Measurements from ENCODE around the gene LSS. TPM values are rescaled to one million over a fixed set of nuclear protein-coding genes. Genes with fewer than 3 reads are reported as not detected.

The LSS gene
- total RNA-seq, 2 donors from 2014 or later, result 30.8 to 43.8 TPM

DNA sequence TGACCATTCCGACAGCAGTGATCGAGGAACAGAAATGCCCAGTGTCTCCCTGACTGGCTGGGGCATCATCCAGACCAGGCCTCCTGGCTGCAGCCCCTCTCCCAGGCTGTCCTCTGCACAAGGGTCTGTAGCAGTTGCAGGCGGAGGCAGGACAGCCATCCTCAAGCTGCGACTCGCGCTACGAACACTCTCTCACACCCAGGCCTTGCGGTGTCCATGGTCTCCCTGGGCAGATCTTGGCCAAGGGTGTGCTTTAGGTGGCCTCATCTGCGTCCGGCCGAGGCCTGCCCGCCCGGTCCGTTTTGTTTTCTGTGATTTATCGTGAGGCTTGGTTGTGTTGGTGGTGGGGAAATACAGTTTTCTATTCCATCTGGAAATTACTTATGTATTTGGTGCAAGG, 88.9 kb downstream of the LSS start:
- H3K4me1 Mint-ChIP-seq, result no peaks in the 10 kb centered on the region
- no peaks in the 10 kb centered on the region for H3K9me3 Mint-ChIP-seq
- ATAC-seq (replicated peaks), result no peak
- H3K27ac Mint-ChIP-seq, result no peak overlapping the region
- peaks cover 4% of the 10 kb centered on the region for H3K27me3 Mint-ChIP-seq
- H3K4me3 Mint-ChIP-seq, result no peak overlapping the region
- H3K36me3 Mint-ChIP-seq (ENCODE audit: low read depth), result no peaks in the 10 kb centered on the region

DNA sequence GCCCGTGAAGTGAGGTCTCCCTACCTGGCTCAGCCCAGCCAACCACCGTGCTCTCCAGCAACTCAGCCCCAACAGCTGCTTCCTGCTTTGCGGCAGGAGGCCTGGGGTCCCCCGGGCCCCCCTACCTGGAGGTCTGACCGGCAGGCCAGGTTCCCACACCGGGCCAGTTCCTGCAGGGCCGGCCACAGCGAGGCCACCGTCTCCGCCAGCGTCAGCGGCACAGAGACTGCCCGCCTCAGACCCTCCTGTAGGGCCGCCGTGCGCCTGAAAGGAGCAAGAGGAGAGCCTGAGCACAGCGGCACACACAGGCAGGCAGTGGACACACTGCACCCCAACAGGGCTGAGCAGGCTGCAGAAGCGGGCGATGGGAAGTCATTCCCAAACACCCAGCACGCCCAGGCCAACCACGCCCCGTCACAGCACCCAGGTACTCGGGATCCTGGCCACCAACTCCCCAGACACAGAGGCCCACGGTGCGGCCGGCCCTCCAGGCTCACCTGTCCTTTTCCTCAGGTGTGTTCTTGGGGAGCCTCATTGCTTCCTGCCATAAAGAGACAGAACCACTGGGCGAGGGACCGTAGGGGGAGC, 90.1 kb downstream of the LSS start:
- Mint-ChIP-seq H3K27me3 (peaks cover 4% of the 10 kb centered on the region), H3K4me3 (no peak overlapping the region), H3K4me1 (no peaks in the 10 kb centered on the region), H3K27ac (no peak overlapping the region), H3K9me3 (no peaks in the 10 kb centered on the region), H3K36me3 (ENCODE audit: low read depth) (no peaks in the 10 kb centered on the region)
- no peak for ATAC-seq (replicated peaks)

Other genes with a start within 250 kb of the LSS start
- gene COL6A1, start 247.0 kb downstream of the LSS start, total RNA-seq, result 1 to 10 TPM in 1 of 2 donors, under 1 TPM in 1; 0.69 to 2.0 TPM
- 10 to 100 TPM in 1 of 2 donors, 1 to 10 TPM in 1; 3.3 to 10.1 TPM for gene COL6A2, start 130.7 kb downstream of the LSS start, total RNA-seq
- under 1 TPM in 1 of 2 donors, not detected in 1; 0.24 TPM for gene FTCD, start 73.2 kb downstream of the LSS start, total RNA-seq
- gene SPATC1L, start 44.3 kb downstream of the LSS start, total RNA-seq, result 1 to 10 TPM; 3.8 to 6.7 TPM
- 100 to 1,000 TPM; 105 to 118 TPM for gene MCM3AP, start 56.8 kb upstream of the LSS start, total RNA-seq
- gene YBEY, start 57.6 kb upstream of the LSS start, total RNA-seq, result 10 to 100 TPM in 1 of 2 donors, 1 to 10 TPM in 1; 7.0 to 14.8 TPM
- gene C21orf58, start 95.1 kb upstream of the LSS start, total RNA-seq, result 10 to 100 TPM; 21.4 to 24.3 TPM
- 10 to 100 TPM; 44.8 to 70.9 TPM for gene PCNT, start 95.4 kb upstream of the LSS start, total RNA-seq
- gene DIP2A, start 230.1 kb upstream of the LSS start, total RNA-seq, result 10 to 100 TPM; 43.6 to 49.3 TPM

Measured in activated T-helper 17 cell treated with anti-CD3 and anti-CD28 coated beads, Interleukin-2, amount 50 U/mL, for 72 hours (primary cell).